ENCODE measurements around the gene SAPCD1.

DNA sequence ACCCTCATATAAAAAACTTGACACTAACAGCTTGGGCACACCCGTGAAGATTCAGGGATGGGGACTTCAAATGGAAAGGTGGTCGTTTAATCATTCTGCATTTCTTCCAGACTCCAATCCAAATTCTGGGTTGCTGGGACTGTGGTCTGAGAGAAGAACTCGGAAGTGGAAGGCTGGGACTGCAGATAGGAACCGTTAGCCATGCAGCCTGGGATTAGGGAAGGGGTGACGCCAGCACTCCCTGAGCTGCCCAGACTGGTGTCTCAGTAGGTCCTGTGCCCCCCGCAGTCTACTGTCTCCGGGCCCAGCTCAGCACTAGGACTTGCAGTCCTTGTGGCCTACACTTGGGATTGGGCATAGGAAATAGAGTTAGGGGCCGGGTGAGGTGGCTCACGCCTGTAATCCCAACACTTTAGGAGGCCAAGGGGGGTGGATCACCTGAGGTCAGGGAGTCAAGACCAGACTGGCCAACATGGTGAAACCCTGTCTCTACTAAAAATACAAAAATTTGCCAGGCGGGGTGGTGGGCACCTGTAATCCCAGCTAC, 25.6 kb upstream of the SAPCD1 start:
- TF ChIP-seq, protein P1, sequence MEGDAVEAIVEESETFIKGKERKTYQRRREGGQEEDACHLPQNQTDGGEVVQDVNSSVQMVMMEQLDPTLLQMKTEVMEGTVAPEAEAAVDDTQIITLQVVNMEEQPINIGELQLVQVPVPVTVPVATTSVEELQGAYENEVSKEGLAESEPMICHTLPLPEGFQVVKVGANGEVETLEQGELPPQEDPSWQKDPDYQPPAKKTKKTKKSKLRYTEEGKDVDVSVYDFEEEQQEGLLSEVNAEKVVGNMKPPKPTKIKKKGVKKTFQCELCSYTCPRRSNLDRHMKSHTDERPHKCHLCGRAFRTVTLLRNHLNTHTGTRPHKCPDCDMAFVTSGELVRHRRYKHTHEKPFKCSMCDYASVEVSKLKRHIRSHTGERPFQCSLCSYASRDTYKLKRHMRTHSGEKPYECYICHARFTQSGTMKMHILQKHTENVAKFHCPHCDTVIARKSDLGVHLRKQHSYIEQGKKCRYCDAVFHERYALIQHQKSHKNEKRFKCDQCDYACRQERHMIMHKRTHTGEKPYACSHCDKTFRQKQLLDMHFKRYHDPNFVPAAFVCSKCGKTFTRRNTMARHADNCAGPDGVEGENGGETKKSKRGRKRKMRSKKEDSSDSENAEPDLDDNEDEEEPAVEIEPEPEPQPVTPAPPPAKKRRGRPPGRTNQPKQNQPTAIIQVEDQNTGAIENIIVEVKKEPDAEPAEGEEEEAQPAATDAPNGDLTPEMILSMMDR (IDR thresholded peaks at IDR 0.05), result no peak
- TF ChIP-seq ZFX (IDR thresholded peaks at IDR 0.05; ENCODE audit: borderline replicate concordance), result no peak

Data from 22Rv1 (cell line).